ENCODE results near the gene DYNC2H1.
"Not testable (repeated sequence)": the region's sequence is repeated elsewhere in the genome, so short reads cannot be mapped to it uniquely, and the experiment has no call there.

Gene DYNC2H1

DNA sequence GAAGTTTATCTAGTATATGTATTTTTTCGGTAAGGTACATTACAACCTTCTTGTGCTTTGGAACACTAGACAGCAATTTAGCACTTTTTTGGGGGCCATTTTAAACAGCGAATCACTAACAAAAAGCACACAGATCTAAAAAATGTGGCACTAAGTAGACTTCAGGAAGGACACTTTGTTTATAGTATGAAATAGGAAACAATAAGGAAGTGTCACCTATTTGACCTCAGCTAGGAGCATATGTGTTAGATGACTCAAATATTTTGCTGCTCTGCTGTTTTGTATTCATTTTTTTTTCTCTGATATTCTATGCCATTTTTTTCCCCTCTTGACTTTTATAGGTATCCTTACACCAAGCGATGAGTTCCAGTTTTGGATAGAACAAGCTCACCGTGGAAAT, 5.6 kb downstream of the DYNC2H1 start:
- DNase-seq: no peak

DNA sequence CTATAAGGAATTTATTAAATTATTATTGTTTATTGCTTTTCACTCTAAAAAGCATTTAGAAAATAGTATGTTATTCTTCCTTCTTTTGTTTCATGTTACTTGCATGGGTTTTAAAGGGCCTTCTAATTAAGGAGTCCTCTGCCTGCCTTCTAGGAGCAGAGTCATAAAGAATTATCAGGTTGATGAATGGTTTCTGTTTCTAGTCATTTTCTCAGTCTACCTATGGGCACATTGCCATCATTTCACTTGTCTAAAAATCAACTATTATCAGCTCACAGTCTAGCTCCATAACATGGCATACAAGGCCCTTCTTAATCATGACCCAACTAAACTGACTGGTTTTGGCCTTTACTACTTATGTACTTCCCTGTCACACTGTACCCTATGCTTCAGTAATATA, 16.2 kb downstream of the DYNC2H1 start:
- DNase-seq: no peak

DNA sequence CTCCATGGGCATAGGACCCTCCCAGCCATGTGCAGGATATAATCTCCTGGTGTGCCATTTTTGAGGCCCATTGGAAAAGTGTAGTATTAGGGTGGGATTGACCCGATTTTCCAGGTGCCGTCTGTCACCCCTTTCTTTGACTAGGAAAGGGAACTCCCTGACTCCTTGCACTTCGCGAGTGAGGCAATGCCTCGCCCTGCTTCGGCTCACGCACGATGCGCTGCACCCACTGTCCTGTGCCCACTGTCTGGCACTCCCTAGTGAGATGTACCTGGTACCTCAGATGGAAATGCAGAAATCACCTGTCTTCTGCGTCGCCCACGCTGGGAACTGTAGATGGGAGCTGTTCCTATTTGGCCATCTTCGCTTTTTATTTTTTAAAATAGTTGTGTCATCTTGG, 32.8 kb downstream of the DYNC2H1 start:
- DNase-seq: not testable (repeated sequence)

DNA sequence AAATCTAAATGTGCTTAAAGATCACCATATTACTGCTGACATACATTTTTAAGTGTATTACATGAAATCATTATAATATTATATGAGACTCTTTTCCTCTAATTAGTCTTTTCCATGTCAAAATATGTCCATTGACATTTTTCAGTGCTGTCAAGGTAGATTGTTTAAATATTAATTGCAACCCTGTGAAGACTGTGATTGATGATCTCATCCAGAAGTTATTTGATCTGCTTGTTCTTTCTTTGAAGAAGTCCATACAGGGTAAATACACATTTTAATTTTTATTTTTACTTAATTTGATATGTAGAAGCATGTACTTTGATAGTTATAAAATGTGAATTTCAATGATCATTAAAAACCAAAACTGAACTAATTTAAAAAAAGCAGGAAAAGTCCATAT, 38.4 kb downstream of the DYNC2H1 start:
- no peak for DNase-seq

DNA sequence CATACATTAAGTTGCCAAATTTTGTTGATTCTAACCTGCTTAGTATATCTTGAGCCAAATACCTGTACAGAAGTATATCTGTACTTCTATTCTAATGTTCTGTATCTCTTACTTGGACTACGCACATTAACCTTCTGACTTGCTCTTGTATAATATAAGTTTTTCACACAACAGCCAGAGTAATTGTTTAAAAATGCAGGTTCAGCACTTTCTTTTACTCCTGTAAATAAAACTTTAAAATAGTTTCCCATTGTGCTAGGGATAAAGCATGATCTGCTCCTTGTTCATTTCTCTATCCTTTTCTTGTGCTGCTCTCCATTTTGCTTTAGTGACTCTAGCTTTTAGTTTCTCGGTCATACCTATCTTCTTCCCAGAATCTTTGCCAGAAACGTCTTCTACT, 48.3 kb downstream of the DYNC2H1 start:
- DNase-seq: no peak

DNA sequence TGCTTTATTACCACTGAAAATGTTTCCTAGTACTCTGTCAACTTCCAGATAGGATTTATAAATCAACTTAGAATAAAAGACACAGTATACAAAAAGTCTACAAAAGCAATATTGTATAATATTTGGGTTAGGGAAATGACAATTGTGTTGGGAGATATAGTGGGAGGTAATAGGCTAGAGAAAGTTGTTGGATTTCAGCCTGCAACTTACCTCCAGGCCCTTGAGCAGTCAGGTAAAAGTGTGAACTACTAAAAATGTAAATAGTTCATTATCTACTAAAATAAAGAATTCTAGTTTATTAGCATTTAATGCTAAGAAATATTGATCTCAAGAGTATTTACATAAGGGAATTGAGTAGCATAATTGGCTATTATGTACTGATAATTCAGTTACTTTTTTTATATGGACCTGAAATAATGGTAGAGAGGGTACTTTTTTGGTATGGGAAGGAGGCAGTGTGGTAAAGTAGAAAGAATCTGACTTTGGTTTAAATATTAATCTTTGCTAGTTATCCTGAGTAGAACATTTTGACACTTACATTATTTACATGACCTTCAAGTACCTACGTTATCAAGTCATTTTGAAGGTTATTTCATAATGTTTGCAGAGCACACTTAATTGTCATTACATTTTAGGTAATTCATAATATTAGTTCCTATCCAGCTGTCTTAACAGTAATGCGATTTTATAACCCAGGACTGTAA, 55.0 kb downstream of the DYNC2H1 start:
- no peak for DNase-seq

DNA sequence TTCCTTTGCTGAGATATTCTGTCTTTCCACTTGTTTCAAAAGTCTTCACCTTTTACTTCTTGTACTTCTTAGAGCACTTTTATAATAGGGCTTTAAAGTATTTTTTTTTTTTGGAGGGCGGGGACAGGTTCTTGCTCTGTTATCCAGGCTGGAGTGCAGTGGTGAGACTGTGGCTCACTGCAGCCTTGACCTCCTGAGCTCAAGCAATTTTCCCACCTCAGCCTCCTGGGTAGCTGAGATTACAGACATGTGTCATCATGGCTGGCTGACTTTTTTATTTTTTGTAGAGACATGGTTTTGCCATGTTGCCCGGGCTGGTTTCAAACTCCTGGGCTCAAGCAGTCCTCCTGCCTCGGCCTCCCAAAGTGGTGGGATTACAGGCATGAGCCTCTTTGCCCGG, 57.9 kb downstream of the DYNC2H1 start:
- no peak for DNase-seq

DNA sequence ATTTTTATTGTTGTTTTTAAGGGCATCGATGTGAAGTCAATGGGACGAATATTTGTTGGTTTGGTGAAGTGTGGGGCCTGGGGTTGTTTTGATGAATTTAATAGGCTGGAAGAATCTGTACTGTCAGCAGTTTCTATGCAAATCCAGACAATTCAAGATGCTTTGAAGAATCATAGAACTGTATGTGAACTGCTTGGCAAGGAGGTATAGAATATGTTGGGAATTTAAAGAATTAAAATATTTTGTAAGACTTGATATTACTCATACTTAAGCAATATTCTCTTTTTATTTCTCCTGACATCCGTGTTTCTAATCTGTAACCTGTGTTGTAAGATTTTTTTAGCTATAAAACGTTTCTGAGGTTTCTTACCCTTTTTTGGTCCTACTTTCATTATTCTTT, 61.6 kb downstream of the DYNC2H1 start:
- DNase-seq: no peak

DNA sequence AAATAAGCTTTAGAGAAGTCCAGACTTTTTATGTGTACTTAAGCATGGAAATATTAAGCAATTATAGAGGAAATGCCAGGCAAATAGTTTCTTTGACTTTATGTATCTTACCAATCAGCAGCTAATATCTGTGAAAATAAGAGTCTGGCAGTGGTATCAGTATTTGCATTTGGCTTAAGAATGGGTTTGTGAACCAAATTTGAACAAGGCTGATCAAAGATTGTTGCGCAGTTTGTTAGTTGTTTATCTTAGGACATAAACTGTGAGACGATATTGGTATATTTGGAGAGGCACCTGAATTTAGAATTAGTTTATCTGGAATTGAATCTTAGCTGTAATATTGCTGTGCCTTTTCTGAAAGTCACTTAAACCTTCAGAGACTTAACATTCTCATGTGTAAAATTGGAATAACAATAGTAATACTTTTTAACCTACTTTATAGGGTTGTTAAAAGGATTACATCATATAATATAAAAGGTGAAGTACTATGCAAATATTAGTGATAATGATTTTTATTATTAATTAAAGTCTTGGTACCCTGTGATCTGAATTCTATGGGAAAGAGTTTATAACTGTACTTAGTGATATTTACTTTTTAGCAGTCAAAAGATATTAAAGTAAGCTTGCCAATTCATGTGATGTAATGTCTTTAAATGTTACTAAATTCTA, 66.4 kb downstream of the DYNC2H1 start:
- DNase-seq: no peak

DNA sequence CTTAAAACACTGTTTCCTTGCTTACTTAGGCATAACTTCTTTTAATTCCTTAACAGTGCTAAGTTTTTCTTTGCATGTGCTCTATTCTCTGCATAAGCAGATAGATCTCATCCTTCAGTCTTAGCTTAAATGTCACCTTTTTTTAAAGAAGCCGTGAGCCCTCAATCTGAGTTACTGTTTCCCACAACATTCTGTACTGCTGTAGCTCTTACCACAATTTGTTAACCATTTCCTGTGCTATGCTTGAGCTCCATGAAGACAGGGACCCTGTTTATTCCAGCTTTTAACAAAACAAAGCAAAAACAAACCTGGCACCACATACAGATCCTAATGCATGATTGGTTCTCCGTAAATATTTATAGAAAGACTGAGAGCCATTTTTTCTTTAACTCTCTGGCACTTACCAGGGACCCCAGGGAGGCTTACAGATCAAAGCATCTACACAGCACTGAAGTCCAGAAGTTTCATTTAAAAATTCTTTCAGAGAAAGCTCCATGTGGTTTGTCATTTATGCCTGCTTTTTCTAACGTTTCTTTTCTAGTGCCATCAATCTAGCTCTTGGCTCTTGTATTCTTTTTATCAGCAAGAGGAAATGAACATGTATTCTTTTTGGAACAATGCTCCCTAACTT, 74.9 kb downstream of the DYNC2H1 start:
- DNase-seq: no peak

DNA sequence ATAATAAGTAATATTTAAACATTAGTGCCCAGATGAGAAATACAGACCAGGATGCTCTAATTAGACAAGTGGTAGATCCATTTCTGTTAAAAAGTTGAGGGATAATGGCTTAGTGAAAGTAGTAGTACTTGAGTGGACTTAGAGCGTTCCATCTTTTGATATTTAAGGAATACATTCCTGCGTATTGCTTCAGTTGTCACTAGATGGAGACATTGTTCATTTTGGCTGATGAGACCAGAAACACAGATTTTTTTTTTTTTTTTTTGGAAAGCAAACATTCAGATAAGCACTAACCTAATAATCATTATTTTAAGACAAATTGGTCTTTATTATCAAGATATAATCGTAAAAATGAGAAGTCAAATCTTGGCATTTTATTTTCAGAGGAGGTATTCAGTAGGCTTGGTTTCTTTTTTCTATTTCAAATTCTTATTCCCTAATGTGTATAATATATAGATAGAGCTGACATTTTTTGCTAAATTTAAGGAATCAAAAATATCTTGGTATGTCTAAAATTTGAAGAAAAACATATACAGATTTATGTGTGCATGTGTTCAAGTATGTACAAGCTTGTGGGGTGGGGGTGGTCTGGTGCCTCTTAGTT, 92.9 kb downstream of the DYNC2H1 start:
- peak; percentile 4 to 14 for DNase-seq

DNA sequence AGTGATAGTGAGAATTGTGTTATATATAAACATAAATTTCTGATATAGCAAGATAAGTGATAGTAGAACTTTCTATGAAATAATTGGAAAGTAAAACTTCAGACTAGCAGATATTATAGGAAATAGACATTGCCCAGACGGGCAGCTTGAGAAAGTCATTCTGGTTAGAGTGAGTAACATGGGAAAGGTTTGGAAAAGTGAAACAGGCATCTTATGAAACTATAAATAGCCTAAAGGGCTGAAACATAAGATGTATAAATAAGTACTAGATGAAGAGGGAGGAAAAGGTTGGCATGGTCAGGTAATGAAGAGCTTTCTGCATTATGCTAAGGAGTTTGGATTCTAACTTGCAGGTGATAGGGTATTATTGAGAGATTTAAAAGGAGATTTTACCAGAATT, 101.3 kb downstream of the DYNC2H1 start:
- DNase-seq: no peak

DNA sequence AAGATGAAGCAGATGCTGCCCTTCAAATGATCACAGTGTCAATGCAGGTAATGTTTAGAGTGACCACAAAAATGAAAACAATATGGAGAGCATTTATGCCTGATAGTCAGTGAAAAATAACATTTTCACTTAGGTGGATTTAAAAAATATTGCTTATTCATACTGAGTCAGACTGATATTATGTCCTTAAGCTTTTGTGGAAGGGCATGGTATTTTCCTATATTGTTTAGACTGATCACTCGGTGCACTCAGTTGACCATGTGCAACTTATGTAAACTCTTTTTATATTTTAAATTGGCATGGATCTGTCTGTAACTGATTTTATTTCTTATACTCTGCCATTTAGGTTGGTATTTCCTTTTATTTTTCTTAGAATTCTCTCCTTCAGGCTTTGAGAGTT, 106.6 kb downstream of the DYNC2H1 start:
- DNase-seq: no peak

DNA sequence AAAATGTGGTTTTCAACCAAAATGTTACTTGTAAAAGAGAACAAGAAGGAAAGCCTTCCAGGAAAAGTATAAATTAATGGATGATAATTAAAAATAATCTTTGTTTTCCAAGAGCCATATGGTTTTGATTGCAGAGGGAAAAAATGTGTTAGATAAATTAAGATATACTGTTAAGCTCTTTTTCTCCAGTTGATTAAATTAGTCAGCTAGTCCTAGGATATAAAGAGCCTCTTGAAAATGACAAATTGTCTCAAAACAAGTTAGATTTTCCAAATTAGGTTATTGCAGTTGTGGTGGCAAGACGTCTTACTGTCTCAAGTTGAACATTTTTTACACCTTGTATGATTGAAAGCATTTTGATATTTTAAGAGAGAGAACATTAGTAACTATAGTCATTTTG, 110.9 kb downstream of the DYNC2H1 start:
- DNase-seq: no peak

DNA sequence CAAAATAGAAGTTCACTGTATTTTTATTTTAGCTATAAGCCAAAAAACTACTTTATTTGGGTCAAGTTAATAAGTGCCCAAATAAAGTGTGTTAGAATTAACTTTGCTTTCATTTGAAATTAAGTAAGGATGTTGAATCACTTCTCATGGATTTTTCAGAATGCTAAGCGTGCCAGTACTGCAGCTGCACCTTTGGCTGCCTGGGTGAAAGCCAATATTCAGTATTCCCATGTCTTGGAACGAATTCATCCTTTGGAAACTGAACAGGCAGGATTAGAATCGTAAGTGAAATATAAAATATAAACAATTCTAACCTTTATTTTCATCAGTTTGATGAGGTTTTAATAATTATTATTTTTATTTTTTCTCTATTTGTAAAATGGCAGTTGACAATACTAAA, 113.6 kb downstream of the DYNC2H1 start:
- no peak for DNase-seq

DNA sequence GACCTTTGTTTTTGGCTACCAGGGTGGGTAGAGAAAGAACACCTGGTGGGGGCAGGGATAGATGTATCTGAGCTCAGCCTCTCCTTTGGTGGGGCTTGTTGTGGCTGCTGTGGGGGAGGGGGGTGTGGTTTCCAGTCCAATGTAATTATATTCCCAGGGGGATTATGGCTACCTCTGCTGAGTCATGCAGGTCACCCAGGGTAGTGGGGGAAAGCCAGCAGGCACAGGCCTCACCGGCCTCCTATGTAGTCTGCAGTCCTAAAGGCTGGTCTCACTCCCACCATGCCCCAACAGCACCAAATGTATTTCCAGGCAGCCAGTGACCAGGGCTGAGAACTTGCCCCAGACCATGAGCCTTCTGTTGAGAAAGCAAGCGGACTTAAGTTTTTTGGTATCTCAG, 119.6 kb downstream of the DYNC2H1 start:
- DNase-seq: no peak

DNA sequence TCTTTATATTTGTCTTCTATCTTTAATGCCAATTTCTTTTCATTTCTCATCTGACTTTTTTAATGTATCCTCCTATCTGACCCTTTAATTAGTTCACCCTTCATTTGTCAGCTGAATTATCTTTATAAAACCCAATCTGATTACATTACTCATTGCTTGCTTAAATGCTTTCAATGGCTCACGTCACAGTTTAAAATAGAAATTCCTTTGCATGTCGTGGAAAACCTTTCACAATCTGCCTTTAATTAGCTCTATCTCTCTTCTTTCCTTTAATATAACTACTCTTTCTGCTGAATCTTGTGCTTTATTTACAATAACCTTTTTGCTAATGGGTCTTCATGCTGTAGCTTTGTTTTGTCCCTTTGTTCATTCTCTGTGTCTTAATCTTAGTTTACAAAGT, 125.7 kb downstream of the DYNC2H1 start:
- DNase-seq: no peak

DNA sequence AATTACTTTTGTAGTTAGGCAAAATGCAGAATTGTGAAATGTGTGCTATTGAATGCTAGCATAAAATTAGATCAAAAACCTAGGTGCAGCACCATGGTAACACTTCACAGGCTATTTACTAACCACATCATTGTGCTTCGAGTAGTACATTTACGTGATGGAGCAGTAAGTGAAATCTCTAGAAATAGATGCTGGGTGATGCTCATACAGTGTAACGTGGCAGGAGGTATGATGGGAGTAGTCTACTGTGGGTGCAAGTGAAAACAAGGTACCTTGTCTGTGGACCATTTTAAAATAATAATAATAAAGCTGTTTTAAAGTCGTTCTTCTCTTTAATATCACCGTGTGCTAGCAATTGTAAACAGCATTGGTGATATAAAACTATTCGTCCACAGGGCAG, 132.3 kb downstream of the DYNC2H1 start:
- DNase-seq: no peak

DNA sequence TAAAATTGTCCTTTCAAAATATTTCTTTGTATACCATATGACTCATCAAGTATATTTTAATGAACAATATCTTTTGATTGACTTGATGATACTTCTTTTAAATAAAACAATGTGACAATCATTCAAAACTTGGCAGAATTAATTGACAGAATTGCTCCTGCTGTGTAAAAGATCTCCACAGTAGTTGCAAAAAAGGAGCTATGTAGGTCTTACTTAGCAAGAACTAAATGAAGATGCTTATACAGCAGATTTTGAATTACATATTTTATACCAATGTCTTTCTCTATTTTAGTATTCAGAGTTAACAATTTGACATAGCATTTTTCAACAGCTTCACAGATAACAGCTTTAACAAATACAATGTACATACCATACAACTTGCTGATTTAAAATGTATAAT, 144.9 kb downstream of the DYNC2H1 start:
- DNase-seq: no peak

DNA sequence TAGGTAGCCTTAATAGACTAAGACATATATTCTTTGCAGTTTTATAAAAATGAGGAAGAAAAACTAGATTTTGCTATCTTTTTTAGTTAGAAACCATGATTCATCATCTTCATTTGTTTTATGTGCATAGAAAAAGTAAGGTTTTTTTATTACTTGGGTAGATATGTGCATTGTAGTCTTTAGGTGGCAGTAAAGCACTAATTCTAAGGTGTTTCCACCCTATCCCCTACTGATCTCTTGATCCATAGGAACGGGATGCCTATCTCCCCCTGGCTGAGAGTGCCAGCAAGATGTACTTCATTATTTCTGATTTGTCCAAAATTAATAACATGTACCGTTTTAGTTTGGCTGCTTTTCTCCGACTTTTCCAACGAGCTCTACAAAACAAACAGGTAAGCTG, 148.1 kb downstream of the DYNC2H1 start:
- DNase-seq: no peak

DNA sequence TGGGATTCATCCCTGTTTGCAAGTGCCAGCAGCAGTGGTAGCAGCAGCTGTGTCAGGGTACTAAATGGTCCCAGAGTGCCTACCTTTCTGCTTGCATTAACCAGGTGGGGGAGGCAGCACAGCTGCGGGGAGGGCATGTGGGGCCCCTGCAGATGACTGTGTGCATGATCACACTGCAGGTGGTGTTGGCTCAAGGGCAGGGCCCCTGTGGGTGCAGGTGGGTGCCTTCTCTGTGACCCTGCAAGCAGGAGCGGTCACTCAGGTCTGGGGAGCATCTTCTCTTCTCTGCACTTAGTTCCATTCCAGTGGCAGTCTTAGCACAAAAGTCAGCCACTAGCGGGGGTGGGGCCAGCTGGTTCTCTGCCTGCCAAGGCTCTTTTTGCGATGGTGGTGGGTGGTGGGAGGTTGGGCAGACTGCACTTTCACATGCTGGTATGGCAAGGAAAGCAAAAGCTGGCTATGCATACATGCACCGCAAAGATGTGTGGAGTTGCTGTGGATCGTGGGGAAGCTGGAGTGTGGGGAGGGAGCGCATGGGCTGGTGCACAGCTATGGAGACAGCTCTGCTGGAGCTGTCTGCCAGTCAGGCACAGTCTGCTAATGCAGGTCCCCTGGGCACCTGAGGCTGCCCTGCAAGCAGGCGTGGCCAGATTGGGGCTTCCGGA, 157.1 kb downstream of the DYNC2H1 start:
- DNase-seq: no peak

DNA sequence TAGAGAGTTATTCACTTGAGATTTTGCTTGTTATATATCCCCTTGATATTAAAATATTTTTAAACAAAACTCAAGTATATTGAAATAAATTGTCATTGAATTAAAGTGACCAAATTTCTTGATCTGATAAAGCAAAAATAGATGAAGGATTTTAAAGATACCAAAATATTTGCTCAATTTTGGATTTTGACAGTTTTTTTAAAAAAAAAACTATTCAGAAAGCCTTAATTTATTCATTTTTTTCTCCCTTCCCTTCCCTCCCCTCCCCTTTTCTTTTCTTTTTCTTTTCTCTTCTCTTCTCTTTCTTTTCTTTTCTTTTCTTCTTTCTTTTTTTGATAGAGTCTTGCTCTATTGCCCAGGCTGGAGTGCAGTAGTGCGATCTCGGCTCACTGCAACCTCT, 163.7 kb downstream of the DYNC2H1 start:
- no peak for DNase-seq

DNA sequence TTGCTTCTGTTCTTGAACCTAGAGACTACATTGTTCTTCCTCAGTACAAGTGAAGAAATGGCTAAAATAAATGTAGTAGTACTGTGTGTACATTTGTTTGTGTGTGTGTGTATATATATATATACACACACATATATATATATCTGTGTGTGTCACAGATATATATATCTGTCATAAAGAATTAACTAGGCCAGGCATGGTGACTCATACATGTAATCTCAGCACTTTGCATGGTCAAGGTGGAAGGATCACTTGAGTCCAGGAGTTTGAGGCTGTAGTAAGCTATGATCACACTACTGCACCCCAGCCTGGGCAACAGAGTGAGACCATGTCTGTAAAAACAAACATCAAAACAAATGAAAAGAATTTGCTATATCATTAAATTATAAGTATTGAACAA, 164.8 kb downstream of the DYNC2H1 start:
- no peak for DNase-seq

DNA sequence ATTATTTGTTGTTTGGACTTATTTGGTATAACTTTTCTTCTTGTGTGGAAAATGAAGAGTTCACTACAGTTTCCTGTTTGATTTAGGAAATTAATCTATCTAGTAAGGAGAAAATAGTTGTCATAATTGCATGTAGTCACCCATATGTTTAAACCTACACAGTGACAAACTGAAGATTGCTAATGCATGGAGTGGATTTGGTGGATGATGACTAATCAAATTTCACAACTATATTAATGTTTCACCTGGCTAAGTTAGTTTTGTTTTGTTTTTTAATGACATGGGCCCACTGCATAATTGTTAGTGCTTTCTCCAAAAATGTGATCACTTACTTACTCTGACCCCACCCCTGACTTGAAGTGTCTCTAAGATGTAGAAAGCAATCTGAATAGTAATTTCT, 170.6 kb downstream of the DYNC2H1 start:
- no peak for DNase-seq
